Measurements from ENCODE around the gene ST6GALNAC5. TPM values are rescaled to one million over a fixed set of nuclear protein-coding genes. Genes with fewer than 3 reads are reported as not detected.

The ST6GALNAC5 gene
- total and polyA plus RNA-seq, 10 of the 15 experiments (the other 5 are each of a cell fraction or from before 2014, with no cell fraction given) = under 0.01 to 1.8 (median 0.07) TPM; not detected in 6

DNA sequence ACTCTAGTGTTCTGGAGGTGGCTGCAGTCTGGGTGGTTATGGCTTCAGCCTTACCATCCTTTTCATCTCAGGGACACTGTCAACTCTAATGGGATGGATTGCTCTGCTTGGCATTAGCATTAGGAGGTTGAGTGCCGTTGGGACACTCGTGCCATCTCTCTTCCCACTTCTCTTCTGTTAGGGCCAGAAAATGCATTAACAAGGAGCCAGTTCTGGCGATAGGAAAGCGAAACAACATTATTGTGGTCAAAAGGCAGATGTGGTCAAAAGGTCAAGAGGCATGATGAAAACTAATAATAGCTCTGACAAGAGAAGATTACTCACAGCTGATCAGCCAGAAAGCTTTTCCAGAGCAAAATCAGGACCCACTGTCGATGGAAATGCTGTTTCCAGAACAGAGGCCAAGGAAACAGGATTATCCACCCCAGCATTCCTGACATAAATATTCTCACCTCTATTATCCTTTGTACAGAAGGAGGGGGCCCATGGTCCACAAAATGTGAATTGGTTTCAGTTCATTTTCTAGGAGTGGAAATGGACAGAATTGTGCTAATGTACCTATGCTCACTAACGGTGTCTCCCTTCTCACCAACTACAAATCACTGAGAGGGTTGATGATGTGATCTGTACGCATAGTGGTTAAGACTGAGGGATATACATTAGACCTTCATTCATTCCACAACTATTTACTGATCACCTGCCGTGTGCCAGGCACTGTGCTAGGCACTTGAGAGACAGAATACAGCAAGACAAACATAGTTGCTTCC is 72.0 kb downstream of the ST6GALNAC5 start (continued):
- TF ChIP-seq, protein P1, sequence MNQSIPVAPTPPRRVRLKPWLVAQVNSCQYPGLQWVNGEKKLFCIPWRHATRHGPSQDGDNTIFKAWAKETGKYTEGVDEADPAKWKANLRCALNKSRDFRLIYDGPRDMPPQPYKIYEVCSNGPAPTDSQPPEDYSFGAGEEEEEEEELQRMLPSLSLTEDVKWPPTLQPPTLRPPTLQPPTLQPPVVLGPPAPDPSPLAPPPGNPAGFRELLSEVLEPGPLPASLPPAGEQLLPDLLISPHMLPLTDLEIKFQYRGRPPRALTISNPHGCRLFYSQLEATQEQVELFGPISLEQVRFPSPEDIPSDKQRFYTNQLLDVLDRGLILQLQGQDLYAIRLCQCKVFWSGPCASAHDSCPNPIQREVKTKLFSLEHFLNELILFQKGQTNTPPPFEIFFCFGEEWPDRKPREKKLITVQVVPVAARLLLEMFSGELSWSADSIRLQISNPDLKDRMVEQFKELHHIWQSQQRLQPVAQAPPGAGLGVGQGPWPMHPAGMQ (IDR thresholded peaks at IDR 0.05; ENCODE audit: borderline replicate concordance) = no peak
- 0 out of 2 replicates have a peak, but pooled peaks have one; percentile 30 for TF ChIP-seq LARP7 (IDR thresholded peaks at IDR 0.05)
- TF ChIP-seq WRNIP1 (IDR thresholded peaks at IDR 0.05; ENCODE audit: borderline replicate concordance, low read depth, low read length) = no peak
- TF ChIP-seq, protein P2, sequence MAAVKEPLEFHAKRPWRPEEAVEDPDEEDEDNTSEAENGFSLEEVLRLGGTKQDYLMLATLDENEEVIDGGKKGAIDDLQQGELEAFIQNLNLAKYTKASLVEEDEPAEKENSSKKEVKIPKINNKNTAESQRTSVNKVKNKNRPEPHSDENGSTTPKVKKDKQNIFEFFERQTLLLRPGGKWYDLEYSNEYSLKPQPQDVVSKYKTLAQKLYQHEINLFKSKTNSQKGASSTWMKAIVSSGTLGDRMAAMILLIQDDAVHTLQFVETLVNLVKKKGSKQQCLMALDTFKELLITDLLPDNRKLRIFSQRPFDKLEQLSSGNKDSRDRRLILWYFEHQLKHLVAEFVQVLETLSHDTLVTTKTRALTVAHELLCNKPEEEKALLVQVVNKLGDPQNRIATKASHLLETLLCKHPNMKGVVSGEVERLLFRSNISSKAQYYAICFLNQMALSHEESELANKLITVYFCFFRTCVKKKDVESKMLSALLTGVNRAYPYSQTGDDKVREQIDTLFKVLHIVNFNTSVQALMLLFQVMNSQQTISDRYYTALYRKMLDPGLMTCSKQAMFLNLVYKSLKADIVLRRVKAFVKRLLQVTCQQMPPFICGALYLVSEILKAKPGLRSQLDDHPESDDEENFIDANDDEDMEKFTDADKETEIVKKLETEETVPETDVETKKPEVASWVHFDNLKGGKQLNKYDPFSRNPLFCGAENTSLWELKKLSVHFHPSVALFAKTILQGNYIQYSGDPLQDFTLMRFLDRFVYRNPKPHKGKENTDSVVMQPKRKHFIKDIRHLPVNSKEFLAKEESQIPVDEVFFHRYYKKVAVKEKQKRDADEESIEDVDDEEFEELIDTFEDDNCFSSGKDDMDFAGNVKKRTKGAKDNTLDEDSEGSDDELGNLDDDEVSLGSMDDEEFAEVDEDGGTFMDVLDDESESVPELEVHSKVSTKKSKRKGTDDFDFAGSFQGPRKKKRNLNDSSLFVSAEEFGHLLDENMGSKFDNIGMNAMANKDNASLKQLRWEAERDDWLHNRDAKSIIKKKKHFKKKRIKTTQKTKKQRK (IDR thresholded peaks at IDR 0.05; ENCODE audit: low read depth, low read length) = no peak
- TF ChIP-seq ZZZ3 (IDR thresholded peaks at IDR 0.05; ENCODE audit: control insufficient read depth, insufficient read length, low read depth) = no peak
- no peak for TF ChIP-seq ZBED1 (IDR thresholded peaks at IDR 0.05; ENCODE audit: borderline replicate concordance)
- TF ChIP-seq RUNX3 (IDR thresholded peaks at IDR 0.05; ENCODE audit: low read length) = peak; percentile 85
- peak; percentile 86 for TF ChIP-seq DPF2 (IDR thresholded peaks at IDR 0.05)
- peak; percentile 76; the same call in 1 of the 2 replicates for TF ChIP-seq SMARCA5 (IDR thresholded peaks at IDR 0.05)
- TF ChIP-seq NBN (IDR thresholded peaks at IDR 0.05) = no peak; the same call in 1 of the 2 replicates
- TF ChIP-seq, protein P3, sequence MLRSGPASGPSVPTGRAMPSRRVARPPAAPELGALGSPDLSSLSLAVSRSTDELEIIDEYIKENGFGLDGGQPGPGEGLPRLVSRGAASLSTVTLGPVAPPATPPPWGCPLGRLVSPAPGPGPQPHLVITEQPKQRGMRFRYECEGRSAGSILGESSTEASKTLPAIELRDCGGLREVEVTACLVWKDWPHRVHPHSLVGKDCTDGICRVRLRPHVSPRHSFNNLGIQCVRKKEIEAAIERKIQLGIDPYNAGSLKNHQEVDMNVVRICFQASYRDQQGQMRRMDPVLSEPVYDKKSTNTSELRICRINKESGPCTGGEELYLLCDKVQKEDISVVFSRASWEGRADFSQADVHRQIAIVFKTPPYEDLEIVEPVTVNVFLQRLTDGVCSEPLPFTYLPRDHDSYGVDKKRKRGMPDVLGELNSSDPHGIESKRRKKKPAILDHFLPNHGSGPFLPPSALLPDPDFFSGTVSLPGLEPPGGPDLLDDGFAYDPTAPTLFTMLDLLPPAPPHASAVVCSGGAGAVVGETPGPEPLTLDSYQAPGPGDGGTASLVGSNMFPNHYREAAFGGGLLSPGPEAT (IDR thresholded peaks at IDR 0.05; ENCODE audit: low read depth) = peak; percentile 82
- TF ChIP-seq ZNF217 (IDR thresholded peaks at IDR 0.05) = peak; percentile 54
- TF ChIP-seq PAX8 (IDR thresholded peaks at IDR 0.05) = no peak
- no peak for TF ChIP-seq POLR2AphosphoS5 (IDR thresholded peaks at IDR 0.05; ENCODE audit: low read length)
- no peak for TF ChIP-seq ZBTB40 (IDR thresholded peaks at IDR 0.05; ENCODE audit: borderline replicate concordance)
- TF ChIP-seq SP1 (IDR thresholded peaks at IDR 0.05; ENCODE audit: low read depth, low read length) = no peak
- TF ChIP-seq SREBF1 (IDR thresholded peaks at IDR 0.05; ENCODE audit: low read length) = no peak
- no peak for TF ChIP-seq RAD51 (IDR thresholded peaks at IDR 0.05)
- TF ChIP-seq ESRRA (IDR thresholded peaks at IDR 0.05; ENCODE audit: low read length) = no peak
- TF ChIP-seq, protein P4, sequence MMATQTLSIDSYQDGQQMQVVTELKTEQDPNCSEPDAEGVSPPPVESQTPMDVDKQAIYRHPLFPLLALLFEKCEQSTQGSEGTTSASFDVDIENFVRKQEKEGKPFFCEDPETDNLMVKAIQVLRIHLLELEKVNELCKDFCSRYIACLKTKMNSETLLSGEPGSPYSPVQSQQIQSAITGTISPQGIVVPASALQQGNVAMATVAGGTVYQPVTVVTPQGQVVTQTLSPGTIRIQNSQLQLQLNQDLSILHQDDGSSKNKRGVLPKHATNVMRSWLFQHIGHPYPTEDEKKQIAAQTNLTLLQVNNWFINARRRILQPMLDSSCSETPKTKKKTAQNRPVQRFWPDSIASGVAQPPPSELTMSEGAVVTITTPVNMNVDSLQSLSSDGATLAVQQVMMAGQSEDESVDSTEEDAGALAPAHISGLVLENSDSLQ (IDR thresholded peaks at IDR 0.05) = 0 out of 2 replicates have a peak, but pooled peaks have one; percentile 8
